ENCODE data around the gene CLIC5.

The CLIC5 gene

DNA sequence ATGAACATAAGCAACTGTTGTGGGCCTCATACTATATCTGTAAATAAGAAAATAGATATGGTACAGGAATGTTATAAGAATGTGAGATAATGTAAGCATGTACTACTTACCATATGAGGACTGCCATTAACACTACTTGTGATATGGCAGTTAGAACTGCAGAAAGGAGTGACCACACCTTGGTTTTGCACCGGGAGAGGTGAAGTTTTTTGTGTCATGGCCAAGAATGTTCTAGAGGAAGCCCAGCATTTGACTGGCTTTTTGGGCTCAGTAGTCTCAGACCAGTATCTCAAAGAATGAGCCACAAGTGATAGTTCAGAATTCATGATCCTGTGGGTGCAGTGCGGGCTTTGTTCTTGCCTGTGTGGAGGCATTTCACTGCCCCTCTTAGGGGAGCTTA is 123.5 kb downstream of the CLIC5 start:
- no peak for DNase-seq (ENCODE audit: low read depth)

GRCh38 chr6:45886776-45887175 is 128.9 kb downstream of the CLIC5 start:
- DNase-seq (ENCODE audit: low read depth) = no peak

DNA sequence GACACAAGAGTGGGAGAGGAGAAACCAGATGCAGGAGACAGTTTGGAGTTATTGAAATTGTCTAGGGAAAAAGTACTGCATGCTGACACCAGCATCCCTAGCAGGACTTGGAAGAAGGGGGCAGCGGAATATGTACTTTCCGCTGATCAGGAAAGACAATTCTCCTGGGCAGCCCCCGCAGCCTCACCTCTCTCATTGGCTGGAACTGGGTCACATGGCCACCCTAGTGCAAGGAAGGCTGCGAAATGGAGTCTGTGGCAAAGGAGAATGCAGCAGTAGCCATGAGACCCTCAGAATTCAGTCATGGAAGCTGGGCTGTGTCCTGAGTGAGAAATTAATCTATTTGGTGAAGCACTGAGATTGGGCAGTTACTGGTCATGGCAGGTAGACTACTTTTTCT is 131.3 kb downstream of the CLIC5 start:
- no peak for DNase-seq (ENCODE audit: low read depth)

GRCh38 chr6:45882671-45883070 is 133.0 kb downstream of the CLIC5 start:
- DNase-seq (ENCODE audit: low read depth) = no peak

DNA sequence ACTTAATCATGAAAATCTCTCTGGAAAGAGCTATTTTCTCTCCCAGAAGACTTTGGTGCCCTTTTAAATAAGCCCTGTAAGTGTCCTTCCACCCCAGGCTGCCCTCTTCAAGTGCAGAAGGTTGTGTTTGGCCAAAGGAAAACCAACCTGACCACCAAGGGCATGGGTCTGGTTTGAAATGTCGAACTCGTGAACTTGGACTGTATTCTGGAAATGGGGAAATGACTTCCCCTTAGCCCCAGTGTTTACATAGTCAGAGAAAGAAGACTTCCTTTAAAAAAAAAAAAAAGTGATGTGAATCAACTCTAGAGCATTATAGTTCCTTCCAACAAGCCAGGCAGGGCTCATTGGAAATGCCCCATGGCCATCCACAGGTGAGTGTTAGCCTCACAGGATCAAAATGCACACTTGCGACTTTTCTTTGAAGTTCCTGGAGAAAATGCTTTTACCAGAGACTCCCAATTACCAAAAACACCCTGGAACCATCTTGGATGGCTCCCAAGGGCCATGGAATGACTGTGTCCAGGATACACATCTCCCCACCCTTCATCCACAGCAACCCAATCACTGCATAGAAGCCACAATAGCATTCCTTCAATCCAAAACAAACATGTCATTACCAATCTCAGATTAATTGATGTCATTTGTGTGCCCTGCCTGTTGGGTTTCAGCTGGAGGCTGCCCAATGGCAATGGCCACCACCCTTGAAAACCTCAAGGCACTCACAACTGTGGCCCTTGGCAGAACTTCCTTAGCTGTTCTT is 133.8 kb downstream of the CLIC5 start:
- DNase-seq (ENCODE audit: low read depth) = no peak

GRCh38 chr6:45880676-45881075 is 135.0 kb downstream of the CLIC5 start:
- DNase-seq (ENCODE audit: low read depth) = no peak

GRCh38 chr6:45880159-45880558 is 135.5 kb downstream of the CLIC5 start:
- no peak for DNase-seq (ENCODE audit: low read depth)

DNA sequence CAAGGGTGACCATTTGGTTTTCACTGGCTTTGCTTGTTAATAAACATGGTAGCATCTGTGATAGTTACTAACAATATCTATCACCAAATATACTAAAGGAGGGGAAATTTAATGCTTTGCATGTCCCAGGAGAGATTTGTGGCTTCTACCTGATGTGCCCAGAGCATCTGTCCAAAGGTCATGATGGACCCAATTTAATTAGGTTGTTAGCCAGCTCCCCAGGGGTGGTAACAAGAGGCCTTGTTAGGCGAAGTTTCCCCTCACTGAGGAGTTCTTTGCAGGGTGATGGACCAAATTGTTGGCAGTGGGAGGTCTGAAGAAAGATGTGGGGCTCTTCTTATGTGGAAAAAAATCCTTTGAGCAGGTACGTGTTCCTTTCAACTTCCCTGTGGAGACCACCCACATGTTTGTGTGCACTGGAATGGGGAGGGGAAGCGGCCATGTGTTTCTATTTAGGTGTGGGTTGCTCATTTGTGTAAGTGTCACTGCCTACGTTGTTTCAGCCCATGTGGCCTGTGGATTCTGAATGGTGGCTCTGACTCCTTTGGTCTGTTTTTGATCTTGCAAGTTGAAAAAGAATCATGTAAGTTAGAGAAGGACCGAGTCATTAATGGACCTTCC is 137.6 kb downstream of the CLIC5 start:
- no peak for DNase-seq (ENCODE audit: low read depth)

DNA sequence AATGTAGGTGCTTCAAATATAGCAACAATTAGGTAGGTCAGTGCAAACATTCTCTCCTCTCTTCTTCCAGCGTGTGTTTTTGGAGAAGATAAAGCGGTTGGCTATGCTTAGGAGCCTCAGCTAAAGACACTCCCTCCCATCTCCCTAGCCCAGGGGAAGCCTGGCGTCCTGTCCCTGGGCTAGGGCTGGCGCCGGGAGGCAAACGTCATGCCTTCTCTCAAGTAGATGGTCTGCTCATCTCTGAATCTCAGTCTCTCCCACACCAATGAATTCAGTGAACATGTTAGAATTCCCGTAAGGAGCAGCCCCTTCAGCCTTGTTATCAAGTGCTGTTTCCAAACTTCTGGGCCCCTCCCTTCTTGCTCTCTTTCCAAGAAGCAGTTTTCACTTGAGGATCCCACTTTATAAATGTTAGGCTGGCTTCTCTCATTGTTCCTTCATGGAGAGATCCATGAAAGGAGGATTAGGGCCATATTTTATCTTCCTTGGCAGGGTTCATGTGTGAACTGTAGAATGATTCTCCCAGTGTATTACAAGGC is 142.8 kb downstream of the CLIC5 start:
- no peak for DNase-seq (ENCODE audit: low read depth)

DNA sequence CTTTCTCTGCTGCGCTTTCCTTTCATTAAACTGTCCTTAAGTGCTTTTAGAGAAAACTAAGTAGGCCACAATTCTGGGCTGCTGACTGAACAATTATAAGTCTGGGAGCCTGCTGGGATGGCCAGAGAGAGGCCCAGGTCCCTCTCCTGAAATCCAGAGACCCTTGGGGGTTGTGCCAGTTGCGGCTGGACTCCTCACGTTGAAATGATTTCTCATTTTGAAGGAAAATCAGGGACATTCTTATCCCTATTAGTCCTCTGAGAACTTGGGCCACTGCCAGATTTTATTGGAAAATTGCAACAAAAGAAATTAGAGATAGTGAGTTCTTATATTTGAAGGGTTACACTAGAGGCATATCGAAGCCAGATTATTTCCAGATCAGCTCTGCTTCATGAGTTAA is 145.1 kb downstream of the CLIC5 start:
- DNase-seq (ENCODE audit: low read depth) = no peak

DNA sequence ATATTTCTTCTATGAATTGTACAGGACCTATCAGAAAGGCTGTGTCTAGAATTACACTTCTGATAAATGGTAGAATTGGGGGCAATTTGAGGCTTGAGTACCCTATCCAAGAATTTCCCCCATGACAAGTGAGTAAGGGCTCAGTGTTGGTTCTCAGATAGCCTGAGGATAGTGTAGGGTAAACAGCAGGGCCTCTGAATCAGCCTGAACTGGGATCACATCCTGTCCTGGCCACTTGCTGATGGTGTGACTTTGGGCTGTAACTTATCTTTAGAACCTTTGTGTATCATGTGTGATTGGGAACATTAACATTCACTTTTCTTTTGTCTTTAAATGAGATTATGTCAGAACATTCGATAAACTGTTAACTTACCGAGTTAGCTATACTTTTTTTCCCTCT is 151.0 kb downstream of the CLIC5 start:
- no peak for DNase-seq (ENCODE audit: low read depth)

GRCh38 chr6:45858691-45859090 is 157.0 kb downstream of the CLIC5 start:
- DNase-seq (ENCODE audit: low read depth) = no peak

DNA sequence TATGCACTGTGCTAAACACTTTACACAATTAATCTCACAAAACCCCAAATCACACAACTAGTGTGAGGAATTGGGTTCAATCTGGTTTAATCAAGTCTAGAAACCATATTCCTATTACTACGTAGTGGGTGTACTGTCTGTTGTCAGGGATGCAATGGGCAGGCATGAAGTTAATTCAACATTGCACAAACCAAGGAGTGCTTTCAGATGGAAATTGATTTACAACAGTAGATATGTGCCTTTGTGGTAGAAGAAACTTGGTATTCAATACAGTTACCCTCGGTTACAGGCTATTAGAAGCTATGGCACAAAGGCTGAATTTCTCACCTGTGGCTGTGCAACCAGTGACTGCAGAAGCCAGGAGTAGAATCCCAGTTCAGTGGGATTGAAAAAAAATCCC is 157.8 kb downstream of the CLIC5 start:
- no peak for DNase-seq (ENCODE audit: low read depth)

GRCh38 chr6:45855642-45856394 is 159.8 kb downstream of the CLIC5 start:
- DNase-seq (ENCODE audit: low read depth) = no peak

- DNase-seq (ENCODE audit: low read depth) = no peak
Observed at GRCh38 chr6:45854149-45854742, 161.4 kb downstream of the CLIC5 start.

DNA sequence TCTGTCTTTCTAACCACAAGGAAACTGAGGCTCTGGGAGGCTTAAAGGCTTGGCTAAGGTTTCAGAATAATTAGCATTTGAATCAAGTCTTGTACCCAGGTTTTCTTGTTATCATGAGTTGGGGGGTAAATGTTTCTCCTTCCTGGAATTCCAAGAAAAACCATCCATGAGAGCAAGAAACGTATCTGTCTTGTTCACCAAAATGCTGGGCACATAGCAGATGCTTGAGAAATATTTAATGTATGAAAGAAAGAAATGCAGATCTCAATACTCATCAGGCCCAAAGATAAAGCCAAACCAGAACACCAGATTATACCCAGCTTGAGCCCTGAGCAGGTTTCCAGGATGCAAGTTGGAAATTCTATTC is 164.6 kb downstream of the CLIC5 start:
- no peak for DNase-seq (ENCODE audit: low read depth)

- DNase-seq (ENCODE audit: low read depth) = no peak
Observed at GRCh38 chr6:45850378-45851033, 165.2 kb downstream of the CLIC5 start.

GRCh38 chr6:45845567-45845966 is 170.1 kb downstream of the CLIC5 start:
- DNase-seq (ENCODE audit: low read depth) = no peak

DNA sequence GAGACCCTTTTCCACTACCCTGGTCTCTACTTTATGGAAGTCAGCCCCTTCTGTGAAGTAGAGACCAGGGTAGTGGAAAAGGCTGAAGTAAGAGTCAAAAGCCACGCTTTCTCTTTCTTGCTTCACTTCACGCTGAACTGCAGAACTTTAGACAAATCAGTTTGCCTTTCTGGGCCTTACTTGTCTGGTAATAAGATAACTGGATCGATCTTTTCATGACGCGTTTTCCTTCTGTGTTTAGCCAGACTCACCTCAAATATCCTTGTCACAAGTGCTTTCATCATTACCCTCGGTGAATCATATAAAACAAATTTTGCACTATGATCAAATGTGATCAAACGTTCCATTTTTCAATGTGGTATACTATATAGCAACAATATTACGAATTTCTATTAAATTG is 170.7 kb downstream of the CLIC5 start:
- DNase-seq (ENCODE audit: low read depth) = no peak

DNA sequence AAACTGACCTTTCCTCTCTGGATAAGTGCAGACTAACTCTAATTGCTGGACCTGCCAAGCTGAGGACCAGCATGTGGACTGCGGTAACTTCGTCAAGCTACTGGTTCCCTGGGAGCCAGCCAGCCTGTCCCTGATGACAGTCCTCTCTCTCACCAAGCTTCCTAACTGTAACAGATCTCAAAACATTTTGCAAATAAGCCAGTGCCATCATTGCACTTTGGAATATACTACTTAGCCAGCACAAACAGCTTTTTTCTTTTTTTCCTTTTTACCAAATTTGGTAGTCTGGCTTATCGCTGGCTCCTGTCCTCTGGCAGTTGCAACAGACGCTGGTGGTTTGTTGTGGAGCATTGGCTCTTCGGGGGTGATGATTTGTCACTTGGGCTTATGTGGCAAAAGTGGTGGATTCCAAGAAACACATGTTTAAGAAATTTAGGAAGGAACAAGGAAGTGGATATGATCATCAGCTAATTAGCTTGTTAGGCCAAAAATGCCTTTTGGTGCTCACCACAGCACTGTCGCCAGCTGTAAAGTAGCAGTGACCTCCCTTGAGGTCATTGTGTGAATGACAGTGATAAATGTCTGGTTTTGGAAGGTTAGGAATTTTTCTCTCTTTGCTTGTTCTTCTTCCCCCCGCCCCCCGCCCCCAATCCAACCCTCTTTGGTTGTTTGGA is 171.7 kb downstream of the CLIC5 start:
- no peak for DNase-seq (ENCODE audit: low read depth)

- DNase-seq (ENCODE audit: low read depth) = no peak
Observed at GRCh38 chr6:45841062-45841461, 174.6 kb downstream of the CLIC5 start.

- DNase-seq (ENCODE audit: low read depth) = no peak
Observed at GRCh38 chr6:45838996-45839395, 176.7 kb downstream of the CLIC5 start.
